22Rv1 (cell line): ENCODE data around the gene KRT27.

Experiments
- CTCF ChIP-seq: fragments of 450-650 bp; IDR thresholded peaks from 2 replicates; pipeline ENCODE4 v1.5.1; 2017; ENCODE audit warnings: mild to moderate bottlenecking
- ZFX ChIP-seq: fragments of 450-650 bp; IDR thresholded peaks from 2 replicates; pipeline ENCODE4 v1.6.1; 2017; ENCODE audit warnings: antibody characterized with exemption, borderline replicate concordance

DNA sequence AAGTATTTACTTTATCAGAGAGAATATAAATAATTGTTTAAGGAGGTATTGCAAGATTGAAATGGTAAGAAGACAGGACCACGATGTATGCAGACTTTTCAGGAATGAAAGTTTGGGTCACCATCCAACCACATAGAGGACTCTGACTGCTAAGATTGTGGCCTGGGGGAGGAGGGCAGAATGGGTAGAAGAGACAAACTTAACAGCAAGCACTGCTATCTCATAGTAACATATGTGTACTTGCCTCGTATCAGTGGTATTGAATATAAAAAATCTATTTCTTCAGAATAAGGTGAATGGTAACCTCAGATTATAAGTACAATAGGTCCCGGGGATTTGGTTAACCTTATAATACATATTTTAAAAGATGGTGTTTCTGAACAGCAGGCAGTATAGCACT lies 34.2 kb upstream of the KRT27 start:
- TF ChIP-seq CTCF, result no peak
- no peak for TF ChIP-seq ZFX
